Activated T-cell treated with anti-CD3 and anti-CD28 coated beads, Interleukin-2, amount 50 U/mL, for 48 hours (primary cell): ENCODE data around the gene ACSS2.

Experiments used
- DNase-seq, 2 experiments: peaks; one replicate each; pipeline ENCODE4 v3.0.0-alpha.2; 2020

The ACSS2 gene

GRCh38 chr20:34876406-34877282, at the start of gene ACSS2:
Gene ACSS2 (plus strand): TSS chr20:34876612. CDS start chr20:34876646, 34 bp downstream.
- peak; percentile 98 for DNase-seq

- DNase-seq = no peak
Measured at GRCh38 chr20:34829191-34829590, 47.2 kb upstream of the ACSS2 start.

- DNase-seq = no peak
Measured at GRCh38 chr20:34831936-34832335, 44.5 kb upstream of the ACSS2 start.

DNA sequence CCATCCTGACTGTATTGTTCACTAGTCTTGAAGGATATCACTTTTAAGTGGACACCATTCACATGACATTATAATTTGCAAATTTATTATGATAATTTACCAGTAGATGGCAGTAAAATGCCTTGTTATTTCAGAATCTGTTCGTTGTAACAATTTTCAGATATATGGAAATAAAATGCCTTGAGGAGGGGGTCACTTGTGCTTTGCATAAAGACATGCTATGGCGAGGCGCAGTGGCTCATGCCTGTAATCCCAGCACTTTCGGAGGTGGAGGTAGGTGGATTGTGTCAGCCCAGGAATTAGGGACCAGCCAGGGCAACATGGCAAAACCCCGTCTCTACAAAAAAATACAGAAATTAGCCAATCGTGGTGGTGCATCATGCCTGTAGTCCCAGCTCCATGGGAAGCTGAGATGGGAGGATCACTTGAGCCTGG, 41.9 kb upstream of the ACSS2 start:
- no peak for DNase-seq

GRCh38 chr20:34842143-34842542, 34.3 kb upstream of the ACSS2 start:
- DNase-seq = no peak

DNA sequence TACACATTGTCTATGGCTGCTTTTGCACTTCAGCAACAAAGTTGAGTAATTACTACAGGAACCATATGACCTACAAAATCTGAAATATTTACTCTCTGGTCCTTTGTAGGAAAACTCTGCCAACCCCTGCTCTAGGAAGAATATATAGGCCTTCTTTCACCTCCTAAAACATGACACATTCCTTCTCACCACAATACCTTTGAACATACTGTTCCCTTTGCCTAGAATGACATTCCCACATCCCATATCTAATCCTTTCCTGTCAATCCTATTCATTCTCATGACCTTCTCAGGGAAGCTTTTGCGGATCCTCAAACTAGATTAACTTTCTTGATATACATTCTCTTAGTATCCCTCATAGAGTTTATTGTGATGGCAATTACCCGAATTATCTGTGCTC, 33.0 kb upstream of the ACSS2 start:
- no peak for DNase-seq

DNA sequence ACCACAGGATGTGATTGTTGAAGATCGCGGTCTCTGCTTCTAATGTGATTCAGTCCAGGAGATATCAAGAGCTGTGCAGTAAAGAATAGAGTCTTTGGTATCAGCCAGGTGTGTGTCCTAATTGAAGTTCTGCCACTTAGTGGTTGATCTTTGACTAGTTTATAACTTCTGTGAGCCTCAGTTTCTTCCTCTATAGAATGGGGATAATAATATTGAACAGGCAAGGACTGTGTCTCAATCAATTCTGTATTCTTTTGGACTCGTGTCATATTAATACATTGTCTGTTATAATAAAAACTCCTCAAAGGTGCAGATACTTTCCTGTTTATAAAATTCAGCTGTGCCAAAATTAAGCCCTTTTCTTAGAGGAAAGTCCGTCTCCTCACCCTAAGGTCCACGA, 27.8 kb upstream of the ACSS2 start:
- DNase-seq = no peak

DNA sequence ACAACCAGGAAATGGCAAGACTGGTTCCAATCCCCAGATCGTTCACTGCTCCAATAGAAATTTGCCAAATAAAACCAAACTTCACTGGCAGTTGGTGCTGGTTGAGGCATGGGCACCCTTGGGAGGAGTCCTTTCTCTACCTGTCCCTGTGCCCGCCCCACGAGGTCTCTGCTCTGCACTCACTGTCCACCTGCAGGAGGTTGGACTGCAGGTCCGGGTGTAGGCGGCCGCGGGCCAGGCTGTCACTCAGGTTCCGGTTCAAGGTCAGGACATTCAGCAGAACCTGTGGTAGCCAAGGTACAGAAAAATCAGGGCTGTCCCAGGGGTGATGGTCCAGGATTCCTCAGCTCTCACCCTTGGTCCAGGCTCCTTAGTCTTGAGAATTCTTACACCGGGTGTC, 26.6 kb upstream of the ACSS2 start:
- DNase-seq = no peak

- DNase-seq = no peak
Measured at GRCh38 chr20:34850969-34851368, 25.4 kb upstream of the ACSS2 start.

DNA sequence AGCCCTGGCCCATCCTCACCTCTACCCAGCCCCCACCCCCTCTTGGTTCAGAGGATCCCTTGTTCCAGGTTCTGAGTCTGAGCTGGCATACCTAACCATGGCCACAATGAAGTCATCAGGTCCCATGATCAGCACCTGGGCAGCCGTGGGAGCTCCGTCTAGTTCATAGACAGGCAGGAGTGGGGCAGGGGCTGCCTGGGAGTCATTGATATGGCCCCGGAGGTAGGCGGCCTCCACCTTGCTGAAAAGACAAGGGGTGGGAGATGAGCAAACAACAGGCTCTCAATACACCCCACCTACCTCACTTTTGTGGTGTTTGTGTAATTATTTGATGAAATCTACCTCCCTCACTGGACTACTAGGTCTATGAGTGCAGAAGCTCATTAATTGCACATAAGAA, 24.1 kb upstream of the ACSS2 start:
- no peak for DNase-seq

- DNase-seq = no peak
Measured at GRCh38 chr20:34859367-34859766, 17.0 kb upstream of the ACSS2 start.

- no peak for DNase-seq
Measured at GRCh38 chr20:34859826-34860545, 16.4 kb upstream of the ACSS2 start.

- no peak for DNase-seq
Measured at GRCh38 chr20:34861386-34862084, 14.9 kb upstream of the ACSS2 start.

- no peak for DNase-seq
Measured at GRCh38 chr20:34862724-34863123, 13.7 kb upstream of the ACSS2 start.

DNA sequence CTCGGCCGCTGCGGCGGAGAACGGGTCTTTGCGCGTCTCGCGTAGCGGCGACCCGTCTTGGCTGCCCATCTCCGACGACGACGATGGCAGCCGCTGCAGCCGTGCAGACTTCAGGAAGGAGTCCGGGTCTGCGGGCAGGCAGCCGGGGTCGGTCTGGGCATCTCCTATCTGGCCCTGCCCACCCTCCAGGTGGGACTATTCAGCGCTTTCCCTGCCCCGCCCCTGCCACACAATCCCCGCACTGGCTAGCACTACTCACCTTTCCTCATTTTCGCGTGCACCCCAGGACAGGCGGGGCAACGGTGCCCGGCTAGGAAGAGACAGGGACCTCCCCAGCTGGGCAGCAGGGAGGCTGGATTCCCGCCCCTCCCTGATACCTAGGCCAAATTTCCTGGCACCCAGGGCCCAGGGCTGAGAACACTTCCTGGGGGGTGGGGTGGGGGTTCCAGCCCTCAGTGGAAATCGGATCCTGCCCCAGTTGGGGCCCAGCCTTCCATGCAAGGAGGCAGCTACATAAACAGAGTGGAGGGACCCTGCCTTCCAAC, 12.9 kb upstream of the ACSS2 start:
- DNase-seq = no peak

DNA sequence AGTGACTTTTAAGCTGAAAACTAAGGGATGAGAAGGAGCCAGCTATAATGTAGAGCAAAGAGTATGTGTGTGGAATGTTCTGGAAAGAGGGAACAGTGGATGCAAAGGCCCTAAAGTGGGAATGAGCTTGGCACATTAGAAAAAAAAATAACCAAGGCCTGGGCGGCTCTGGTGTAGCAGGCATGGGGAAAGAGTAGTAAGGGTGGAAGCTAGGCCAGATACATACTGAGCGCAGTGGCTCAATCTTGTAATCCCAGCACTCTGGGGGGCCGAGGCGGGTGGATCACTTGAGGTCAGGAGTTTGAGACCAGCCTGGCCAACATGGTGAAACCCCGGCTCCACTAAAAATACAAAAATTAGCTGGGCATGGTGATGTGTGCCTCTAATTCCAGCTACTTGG, 12.2 kb upstream of the ACSS2 start:
- DNase-seq = no peak

DNA sequence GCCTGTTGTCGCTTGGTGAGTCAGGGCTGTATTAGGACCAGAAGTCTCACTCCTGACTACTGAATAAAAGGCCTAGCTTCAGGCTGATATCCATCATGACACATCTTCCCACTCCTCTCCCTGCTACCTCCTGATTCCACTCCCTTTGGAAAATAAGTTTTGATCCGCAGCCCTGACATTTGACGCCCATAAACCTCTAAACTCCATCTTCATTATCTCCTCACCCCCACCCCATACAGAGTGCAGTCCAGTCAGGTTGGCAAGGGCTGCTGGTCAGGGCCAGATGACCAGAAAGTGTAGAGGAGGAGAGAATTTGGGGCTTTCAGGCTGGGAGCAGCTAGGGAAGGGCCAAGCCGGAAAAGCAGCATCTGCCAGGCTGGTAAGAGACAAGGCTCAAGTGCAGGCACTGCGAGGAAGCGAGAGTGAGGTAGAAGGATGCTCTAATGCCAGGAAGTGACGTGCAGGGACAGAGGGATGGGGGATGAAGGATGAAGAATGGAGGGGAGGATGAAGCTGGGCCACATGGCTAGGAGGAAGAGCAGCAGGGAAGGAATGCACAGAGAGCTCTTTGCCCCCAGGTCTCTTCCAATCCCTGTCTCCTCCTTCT, 5.0 kb upstream of the ACSS2 start:
- no peak for DNase-seq

DNA sequence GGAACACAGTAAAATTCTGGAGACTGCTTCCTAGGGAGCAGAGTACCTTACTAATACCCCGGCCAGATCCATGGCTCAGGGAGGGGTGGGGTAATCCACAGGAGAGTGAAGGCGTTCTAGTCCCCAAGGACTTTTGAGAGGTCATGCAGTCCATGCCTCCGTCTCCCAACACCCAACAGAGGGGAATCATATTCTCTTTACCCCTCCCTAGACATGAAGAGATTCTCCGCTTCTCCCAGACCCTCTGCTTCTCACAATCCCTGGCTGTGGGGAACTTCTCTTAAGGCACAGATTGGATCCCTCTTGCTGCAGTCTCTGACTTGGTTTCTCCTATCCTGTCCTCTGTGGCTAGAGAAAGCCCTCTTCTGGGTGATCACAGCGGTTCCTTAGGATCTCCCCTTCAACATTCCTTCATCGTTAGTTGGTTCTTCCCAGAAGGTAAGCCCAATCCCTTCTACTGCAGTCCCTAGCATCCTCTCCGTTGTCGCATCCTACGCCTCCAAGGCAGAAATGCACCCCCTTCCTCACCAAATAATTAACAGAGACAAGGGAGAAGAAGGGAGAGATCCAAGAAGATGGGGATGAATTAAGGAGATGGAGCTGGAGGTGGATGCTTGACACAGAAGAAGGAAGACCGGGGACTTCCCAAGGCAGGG, 4.3 kb upstream of the ACSS2 start:
- DNase-seq = peak in 1 of 2 experiments; percentile 32

DNA sequence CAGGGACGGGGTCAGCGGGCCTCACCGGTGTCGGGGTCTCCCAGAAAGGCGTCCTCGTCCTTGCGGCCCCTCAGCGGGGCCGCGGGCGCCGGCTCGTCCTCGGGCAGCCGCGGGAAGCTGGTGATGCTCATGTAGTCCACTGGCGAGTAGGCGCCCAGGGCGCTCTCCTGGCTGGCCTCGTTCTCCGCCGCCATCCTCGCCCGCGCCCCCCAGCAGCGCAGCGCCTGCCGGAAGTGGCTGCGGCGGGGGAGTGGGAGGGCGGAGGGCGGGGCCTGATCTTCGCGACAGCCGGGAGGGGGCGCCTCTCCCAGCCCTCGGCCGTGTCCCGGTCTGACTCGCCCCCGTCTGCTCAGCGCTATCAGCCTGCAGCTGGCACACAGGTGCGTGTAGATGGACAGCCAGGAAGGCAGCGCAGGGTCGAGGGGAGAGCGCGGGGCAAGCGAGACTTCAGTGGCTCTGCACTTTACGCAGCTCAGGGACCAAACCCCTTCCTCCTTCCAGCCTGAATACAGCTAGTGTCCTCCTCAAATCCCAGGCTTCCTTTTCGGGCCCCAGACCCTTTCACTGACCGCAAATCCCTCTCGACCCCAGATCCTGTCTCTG, 3.7 kb upstream of the ACSS2 start, which contains the start of gene GGT7:
TSS of gene GGT7 (minus strand) at position 235 of the 603 bp plus-strand sequence. CDS start at position 194, 41 bp downstream.
- DNase-seq = peak; percentile 90 to 94

DNA sequence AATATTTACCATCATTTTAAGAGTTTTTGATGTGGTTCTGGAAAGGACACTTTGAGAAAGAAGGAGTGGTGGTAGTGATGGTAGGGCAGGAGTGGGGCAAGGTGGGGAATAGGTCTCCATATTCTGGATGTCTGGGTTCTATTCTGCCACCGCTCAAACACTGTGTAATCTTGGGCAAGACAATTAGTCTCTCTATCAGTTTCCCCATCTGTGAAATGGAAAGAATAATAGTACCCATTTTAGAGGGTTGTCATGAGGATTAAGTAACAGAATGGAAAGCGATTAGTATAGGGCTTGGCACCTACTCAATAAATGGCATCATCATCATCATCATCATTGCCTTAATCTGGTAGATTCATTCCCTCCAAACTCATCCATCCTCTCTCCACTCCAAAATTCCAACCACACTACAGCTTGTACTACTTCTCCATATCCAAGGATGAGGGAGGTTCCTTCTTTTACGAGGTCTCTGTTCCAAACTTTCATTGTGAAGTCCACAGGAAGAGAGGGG, 2.8 kb upstream of the ACSS2 start:
- no peak for DNase-seq

GRCh38 chr20:34874094-34874654, 2.2 kb upstream of the ACSS2 start:
- DNase-seq = peak; percentile 79
